GM18909 (cell line): ENCODE measurements around the gene TLK2.

Source experiments
- ATAC-seq: cut with Tn5 transposase; IDR thresholded peaks from one replicate; pipeline ENCODE4 v1.9.1; 2021; ENCODE audit warnings: mild to moderate bottlenecking; ENCODE audit not compliant: unreplicated experiment, poor library complexity

TLK2 gene

DNA sequence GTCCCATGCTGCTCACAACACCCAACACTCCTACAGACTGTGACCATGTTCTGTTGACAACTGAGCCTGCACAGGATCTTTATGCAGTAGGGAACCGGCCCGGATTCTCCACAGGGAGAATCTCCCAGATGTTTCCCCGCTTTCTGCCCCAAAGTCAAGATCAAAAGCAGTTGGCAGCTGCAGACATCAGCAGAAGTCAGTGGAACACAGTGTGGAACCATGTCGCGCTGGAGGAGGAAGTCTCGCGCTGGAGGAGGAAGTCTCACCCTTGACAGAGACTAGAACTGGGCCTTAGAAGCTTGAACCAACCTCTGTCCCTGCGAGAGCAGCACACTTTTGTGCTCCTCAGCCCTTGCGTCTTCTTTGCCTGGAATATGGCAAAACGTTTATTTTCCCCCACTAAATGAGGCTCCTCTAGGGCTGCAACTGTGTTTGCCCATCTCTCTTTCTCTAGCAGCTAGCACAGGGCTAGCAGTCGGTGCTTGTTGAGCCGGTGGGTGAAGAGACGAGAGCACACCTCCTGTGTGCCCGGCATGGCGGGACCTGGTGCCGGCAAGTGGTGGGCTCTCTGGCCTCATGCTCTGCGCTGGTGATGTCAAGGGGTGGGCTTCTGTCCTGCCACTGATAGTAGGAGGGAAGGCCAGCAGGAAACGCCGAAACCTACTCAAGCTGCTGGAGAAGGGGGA is 146.7 kb downstream of the TLK2 start:
- ATAC-seq, result no peak

DNA sequence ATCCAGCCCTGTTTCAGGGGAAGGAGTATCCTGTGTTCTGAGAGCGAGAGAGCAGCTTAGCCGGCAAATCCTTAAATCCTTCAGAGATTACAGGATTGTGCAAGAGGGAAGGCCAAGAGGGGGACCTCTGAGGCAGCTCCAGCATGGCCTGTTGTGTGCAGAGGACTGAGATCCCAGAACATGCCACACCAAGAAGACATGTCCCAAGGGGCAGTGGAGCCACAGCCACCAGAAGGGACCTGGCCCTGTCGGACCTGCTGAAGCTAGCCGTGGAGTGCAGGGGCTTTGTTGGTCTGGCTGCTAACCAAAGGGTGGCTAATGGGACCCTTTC is 147.2 kb downstream of the TLK2 start:
- ATAC-seq, result no peak

DNA sequence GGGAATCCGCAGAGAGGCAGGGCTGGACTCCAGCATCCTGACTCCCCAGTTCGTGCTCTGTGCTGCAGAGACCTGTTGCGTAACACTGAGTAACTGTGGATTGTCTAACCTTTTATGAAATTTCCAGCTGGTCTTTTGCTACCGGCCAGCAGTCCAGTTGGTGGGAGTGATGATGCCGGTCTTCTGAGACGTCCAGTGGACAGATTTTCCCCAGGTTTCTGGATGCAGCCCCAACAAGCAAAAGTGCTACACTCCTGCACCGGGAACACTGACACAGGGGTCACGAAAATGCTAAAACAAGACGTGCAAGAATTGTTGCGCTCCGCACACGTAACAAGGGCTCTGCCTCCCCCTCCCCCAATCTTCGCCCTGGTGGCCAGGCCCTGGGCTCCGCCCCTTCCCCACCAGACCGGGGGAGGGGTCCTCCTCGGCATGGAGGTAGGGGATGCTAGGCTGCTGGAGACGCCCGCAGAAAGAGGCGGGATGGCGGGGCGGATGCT is 148.1 kb downstream of the TLK2 start:
- no peak for ATAC-seq

DNA sequence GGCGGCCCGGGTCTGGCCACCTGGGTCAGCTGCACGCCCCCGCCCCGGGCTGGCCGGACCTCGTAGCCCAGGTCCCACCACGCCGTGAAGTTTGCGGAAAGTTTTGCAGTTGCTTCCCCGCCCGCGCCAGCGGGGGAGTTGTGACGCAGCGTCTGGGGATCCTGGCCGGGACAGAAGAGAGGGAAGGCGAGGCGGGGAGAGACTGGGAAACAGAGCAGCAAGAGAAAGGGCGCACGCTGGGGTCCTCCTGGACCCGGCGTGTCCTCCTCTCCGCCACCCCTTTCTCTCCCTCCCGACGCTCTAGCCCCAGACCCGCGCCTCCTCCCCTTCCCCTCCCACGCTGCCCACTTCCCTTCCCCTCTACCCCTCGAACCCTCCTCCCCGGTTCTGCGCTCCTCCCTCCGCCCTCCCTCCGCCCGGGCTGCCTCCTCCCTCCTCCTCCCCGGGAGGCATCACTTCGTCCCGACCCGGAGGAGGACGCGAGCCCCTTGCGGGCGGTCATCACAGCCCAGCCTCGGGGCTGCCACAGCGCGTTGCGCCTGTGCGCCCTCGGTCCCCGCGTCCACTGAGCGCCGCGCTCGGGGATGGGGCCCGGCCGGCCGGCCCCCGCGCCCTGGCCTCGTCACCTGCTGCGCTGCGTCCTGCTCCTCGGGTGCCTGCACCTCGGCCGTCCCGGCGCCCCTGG is 148.7 kb downstream of the TLK2 start, which contains the start of gene MRC2:
MRC2 (plus strand) TSS at position 452 of the 685 bp plus-strand sequence; CDS start at position 585, 133 bp downstream.
- ATAC-seq, result no peak

DNA sequence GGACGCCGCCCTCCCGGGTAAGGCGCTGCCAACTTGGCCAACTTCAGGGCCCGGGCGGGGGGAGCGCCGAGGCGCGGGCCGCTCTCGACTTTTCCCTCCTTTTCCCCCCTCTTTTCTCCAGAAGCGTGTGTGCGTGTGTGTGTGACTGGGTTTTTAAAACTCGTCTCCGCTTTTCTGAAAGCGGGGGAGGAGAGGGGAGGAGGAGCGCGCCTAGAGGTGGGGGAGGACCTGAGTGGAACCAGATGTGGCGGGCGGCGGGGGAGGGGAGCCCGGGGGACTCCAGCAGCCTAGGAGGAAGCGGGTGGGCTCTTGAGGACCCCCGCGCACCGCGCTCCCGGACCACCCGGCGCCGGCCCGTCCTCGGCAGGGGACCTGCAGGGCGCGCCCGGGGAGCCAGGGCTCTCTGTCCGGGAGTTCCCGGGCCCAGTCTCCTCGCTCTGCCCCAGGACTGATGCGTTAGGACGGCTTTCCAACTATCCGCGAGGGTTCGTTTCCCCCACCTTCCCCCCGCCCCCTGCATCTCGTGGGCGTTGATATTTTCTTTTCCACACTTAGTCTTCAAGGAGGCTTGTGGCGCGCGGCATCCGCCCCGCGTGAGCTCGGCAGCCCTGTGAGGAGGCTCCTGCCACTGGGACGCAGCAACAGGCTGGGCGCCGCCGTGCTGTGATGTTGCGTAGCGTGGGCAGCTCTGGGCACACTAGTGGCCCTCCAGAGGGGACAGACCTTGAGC is 149.4 kb downstream of the TLK2 start:
- no peak for ATAC-seq

DNA sequence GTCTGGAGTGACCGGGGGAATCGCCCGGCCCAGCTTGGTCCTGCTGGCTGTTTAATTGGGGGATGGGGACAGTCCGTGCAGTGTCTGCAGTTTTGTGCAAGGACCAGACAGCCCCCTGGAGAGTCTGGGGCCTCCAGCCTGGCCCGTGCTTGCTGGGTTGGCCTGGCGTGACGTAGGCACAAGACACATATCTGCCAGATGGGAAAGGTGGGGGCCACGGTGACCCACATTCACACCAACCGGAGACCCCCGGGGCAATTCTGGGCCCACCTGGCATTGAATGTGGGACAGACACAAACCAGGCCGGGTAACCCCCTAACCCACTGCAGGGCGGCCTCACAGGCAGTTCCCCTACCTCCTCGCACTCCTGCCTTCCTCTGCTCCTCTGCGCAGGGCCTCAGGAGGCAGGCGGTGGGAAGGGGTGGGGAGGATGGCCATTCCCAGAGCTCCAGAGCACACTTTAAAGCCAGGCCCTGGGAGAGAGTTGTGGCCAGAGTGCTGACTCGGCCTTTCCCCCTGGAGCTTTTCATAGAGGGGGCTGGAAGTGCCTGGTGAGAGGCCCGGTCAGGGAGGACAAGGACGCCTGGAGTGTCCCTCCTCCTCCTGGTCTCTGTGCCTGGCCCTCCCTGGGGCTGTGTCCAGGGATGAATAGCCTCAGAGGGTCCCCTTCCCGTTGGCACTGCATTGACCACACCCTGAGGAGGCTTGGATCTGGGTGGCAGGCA is 150.4 kb downstream of the TLK2 start:
- ATAC-seq, result no peak

DNA sequence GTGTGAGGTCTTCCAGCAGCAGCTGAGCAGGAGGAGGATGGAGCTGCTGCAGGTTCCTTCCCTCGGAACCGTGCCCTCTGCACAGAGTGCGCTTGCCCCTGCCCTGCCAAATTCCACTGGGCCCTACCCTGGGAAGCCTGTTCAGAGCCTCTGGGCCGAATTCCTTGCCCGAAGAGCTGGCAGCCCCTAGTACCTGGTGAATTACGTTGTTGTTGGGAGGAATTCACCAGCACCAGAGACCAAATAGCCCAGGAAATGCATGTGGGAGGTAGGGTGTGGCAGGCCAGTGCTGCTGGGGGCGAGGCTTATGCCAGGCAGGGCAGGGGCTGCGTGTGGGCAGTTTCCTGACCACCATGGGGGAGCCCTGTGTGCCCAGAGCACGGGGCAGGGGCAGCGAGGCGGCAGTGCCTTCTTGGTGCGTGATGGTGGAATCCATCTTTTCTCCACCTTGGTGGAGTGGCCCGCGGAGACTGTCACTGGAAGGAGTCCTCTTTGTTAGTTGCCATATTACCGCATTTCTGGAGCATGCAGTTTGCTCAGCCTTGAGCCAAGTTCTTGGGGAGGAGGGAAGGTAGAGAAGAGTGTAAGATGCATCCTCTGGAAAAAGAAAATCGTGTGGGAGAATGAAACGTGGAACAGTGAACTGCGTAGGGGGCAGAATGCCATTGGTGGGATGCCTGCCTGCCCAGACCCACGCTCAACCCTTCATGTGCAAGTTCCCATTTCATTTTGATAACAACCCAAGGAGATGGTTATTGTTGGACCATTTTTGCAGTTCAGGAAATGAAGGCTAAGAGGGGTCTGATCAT is 151.1 kb downstream of the TLK2 start:
- no peak for ATAC-seq

DNA sequence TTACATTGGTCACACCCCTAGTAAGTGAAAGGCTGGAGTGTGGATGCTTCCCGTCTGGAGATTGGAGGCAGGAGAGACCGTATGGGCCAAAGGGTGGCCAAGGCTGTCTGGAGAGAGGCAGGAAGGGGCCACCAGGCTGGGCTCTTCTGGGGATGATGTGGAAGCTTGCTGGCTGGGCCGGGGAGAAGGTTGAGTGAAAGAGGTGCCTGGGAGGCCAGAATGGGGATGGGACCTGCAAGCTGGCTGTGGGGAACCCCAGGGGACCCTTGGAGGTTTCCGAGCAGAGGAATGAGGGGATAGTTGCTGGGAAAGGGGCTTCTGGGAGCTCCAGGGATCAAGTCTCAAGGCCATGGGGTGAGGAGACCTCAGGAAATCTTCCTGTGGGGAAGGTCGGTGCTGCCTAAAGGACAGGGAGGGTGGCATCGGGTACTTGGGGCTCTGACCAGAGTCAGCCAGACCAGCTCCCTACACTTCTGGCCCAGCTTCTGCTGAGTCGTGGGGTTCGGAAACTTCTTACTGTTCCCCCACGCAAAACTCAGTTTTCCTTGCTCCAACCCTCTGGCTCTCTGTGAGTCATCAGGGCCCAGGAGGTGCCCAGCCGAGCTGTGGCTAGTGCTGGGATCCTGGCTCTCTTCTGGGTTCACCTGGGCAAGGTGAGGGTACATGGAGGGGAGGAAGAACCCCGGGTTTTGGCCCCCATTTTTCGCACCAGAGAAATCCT is 151.9 kb downstream of the TLK2 start:
- no peak for ATAC-seq

DNA sequence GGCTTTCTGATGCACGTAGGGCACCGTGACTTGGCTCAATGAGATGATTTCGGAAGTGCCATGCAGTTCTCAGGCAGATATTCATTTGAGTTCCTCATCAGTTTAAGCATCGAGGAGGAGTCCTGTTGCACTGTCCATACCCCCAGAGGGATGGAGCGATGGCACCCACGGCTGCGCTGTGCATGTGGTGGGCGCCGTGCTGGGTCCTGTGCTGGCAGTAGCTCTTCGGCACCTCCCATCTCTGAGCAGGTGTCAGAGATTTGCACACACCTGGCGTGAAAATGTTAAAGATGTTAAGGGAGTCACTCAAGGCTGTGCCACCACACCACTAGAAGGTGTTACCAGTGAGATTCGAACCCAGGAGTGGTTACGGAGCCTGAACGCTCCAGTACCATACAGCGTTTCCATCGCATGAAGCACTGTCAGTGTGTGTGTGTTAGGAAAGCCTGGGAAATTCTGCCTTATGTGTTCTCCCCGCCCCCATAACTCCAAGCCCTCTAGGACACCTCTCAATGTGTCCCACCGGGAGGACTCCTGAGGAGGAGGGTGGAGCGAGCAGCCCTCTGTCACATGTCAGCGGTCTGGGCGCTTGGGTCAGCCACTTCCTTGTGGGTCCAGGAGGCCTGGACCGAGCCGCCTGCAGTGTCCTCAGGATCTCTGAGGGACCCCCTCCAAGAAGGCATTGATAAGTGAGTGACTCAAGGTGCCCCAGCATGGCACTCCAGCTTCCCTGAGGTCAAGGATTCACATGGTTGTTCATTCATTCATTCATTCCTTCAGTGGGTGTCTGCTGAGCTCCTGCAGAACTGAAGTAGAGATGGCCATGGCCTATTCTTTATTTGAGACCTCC is 152.7 kb downstream of the TLK2 start:
- ATAC-seq, result no peak

DNA sequence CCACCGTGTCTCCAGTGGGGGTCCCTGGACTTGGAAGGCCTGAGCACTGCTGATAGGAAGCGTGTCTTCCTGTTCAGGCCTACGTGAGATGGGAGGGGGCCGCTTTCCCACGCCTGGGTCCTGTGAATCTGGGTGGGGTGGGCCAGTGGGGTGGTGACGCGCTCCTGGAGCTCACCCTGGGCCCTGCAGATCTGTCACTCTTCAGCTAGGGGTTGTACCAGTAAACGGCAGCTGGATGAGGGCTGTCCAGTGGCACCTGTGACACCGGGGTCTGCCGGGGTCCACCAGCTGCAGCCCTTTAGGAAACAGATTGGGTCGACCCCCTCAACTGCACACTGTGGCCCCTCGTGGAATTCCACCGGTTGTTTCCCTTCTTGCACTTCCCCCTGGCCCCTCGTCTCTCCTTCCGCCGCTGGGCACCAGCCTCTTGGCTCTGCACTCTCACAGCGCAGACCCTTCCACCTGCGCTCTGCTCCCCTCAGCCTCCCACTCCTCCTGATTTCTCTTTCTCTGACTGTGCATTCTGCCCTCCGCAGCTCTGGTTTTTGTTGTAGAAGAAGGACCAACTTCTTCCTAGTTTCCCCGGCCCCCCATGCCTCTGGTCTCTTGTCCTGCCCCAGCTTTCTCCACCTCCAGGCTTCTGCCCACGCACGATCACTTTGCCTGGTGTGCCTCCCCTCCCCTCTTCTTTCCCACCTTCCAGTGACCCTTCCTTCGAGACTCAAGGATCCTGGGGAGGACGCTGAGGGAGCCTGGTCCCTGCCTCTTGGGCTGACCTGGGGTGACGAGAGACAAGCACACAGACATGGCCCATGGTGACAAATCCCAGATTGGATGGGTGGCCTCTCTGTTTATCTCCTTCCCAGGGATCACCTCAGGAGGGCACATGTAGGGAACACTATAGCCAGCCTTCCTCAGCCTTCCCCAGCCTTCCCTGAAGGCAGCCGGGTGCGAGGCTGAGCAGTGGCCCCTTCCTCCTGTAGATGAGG is 153.6 kb downstream of the TLK2 start:
- ATAC-seq, result no peak

DNA sequence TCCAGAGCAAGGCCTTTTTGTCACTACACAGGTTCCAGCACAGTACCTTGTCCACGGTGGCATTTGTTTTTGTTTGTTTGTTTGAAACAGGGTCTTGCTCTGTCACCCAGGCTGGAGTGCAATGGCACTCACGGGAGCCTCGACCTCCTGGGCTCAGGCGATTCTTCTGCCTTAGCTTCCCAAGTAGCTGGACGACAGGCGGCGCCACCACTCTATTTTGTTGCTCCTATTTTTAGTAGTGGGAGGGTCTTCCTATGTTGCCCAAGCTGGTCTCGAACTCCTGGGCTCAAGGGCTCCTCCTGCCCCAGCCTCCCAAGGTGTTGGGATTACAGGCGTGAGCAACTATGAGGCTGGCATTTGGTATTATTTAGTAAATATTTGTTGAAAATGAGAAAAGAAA is 159.2 kb downstream of the TLK2 start:
- ATAC-seq, result no peak

DNA sequence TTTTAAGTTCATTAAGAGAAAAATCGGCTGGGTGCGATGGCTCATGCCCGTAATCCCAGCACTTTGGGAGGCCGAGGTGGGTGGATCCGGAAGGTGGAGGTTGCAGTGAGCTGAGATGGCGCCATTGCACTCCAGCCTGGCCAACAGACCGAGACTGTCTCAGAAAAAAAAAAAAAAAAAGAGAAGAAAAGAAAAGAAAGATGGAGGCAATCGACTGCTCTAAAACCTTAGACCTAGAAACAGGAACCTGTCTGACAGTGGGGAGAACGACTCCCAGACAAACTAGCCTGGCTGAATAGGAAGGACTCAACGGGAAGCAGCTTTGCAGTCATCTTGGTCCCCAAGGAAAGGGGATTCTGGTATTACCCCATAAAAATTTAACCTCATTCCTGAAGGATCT is 162.5 kb downstream of the TLK2 start:
- ATAC-seq, result no peak

DNA sequence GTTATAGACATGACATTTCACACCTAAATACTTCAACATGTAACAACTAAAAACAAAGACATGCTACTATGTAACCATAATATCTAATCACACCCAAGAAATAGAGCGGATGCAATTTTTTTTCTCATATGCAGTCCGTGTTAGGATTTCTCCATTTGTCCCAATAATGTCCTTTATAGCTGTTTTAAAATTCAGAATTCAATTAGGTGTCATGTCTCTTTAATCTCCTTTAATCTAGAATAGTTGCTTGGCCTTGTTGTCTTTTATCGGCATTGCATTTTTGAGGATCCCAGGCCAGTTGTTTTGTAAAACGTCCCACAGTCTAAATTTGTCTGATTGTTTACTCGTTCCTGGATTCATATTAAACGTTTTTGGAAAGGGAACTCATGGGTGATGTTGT is 163.3 kb downstream of the TLK2 start:
- ATAC-seq, result no peak

DNA sequence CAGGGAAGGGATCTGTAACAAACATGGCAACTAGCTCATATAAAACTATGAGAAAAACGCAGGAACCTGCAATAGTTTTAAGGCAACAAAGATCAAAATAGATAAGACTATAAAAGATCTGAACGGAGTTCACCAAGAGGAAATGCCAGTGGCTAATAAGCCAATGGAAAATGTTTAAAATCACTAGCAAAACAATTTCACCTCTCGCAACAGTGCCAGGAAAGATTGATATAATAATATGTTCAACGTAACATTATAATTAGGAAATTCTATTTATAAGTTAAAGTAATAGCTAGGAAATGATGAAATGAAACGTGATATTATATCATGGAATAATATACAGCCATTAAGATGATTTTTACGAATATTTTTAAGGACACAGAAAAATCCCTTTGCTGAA is 164.9 kb downstream of the TLK2 start:
- no peak for ATAC-seq

DNA sequence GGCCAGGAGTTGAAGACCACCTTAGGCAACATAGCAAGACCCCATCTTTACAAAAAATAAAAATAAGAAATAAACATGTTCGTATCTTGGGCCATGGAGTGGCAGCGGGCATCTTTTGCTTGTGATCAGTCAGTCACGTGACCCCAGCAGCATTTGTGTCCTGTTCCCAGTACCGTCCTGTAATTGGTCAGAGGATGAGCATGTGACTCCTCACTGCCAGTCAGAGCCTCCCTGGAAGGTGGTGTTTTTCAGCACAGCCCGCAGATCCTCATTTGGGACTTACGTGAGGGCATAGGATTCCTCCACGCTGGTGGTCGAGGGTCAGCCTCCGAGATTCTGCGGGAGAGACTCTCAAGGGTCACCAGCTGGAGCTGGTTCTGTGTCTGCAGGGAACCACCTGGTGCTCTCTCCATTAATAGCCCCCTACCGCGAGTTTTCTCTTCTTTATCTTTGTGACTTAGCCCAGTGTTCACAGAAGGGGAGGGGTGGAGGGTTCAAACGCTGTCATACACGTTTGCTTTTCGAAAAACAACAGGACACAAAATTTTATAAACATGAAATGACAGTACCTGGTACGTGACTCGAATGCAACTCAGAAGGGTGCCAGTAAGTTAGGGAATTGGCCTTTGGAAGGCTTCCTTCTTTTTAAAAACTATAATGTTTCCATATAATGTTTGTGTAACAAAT is 166.0 kb downstream of the TLK2 start:
- ATAC-seq, result no peak

DNA sequence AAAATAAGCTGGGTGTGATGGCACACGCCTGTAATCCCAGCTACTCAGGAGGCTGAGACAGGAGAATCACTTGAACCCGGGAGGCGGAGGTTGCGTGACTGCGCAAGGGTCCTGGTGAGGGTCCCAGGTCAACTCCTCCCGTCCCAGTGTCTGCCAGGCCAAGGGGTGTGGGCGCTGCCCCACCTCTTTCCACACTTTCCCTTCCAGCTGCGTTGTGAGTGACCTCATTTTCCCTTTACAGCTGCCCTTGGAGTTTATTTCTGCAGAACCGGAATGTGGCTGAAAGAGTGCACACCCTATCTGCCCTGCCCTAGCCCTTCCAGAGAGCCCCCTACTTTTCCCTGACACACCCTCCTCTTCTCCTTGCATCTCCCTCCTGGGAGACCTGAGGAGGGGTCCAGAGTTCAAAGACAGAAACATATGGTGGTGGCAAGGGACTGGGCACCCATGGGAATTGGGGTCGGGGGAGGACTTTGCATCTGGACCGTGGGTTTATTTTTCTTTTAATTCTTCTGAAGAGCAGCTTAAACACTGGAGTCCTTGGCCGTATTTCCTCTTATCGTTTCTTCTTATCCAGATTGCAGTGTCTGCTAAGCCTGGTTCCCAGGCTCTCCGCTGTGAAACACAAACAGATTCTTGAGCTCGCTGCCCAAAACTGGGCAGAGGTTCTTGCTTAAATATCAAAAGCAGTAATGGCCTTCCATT is 169.8 kb downstream of the TLK2 start:
- ATAC-seq, result no peak
